Caco-2 (cell line): Measurements from ENCODE around the gene IGFBP2. TPM values are rescaled to one million over a fixed set of nuclear protein-coding genes. Genes with fewer than 3 reads are reported as not detected.

ENCODE experiments used
- BruUV-seq: library from RNA; stranded (reverse); fragments of 400-500 nt; replicated peaks from 2 replicates; lab custom pipeline; 2021; lab: Mats Ljungman, UMichigan
- CTCF ChIA-PET: fragments of 300-600 bp; sonication (Branson Sonifier 250); formaldehyde crosslinking; loops from one replicate; lab custom pipeline; 2022; ENCODE audit warnings: antibody characterized with exemption; lab: Charles Lee
- POLR2A ChIA-PET: fragments of 300-600 bp; sonication (Branson Sonifier 250); formaldehyde crosslinking; loops from one replicate; lab custom pipeline; 2022; ENCODE audit warnings: antibody characterized with exemption; lab: Charles Lee
- DNase-seq, 2 experiments: peaks; one replicate each; pipeline versions ENCODE4 v3.0.0 to v3.0.0-alpha.2; 2020 to 2022
- H3K27me3 ChIP-seq: replicated peaks from 2 replicates; pipeline ENCODE4 v1.6.0; 2011; ENCODE audit warnings: low read length; ENCODE audit not compliant: control insufficient read depth, insufficient read depth
- H3K36me3 ChIP-seq: 2 replicates; pipeline ENCODE4 v1.5.1; 2011; ENCODE audit warnings: low read length; ENCODE audit not compliant: control insufficient read depth, insufficient read depth
- H3K4me1 ChIP-seq: fragments of 250-450 bp; sonication (Bioruptor Pico); 2 replicates; pipeline ENCODE4 v1.5.1; 2020; ENCODE audit warnings: mild to moderate bottlenecking
- H3K4me3 ChIP-seq: 2 replicates; pipeline ENCODE4 v1.5.1; 2011; ENCODE audit warnings: low read depth, mild to moderate bottlenecking, control low read depth, low read length
- H3K9me3 ChIP-seq: fragments of 250-450 bp; sonication (Bioruptor Pico); 2 replicates; pipeline ENCODE4 v1.5.1; 2020; ENCODE audit warnings: mild to moderate bottlenecking, moderate library complexity
- H3K27ac Mint-ChIP-seq: one replicate; pipeline ENCODE4 v1.8.0; 2022; ENCODE audit warnings: mixed read lengths; ENCODE audit not compliant: unreplicated experiment
- H3K27me3 Mint-ChIP-seq: one replicate; pipeline ENCODE4 v1.8.0; 2022; ENCODE audit warnings: mixed read lengths; ENCODE audit not compliant: insufficient read depth, unreplicated experiment
- H3K36me3 Mint-ChIP-seq: one replicate; pipeline ENCODE4 v1.8.0; 2022; ENCODE audit warnings: mild to moderate bottlenecking, mixed read lengths; ENCODE audit not compliant: insufficient read depth, unreplicated experiment
- H3K4me1 Mint-ChIP-seq: one replicate; pipeline ENCODE4 v1.8.0; 2022; ENCODE audit warnings: low read depth, mixed read lengths; ENCODE audit not compliant: unreplicated experiment
- H3K4me3 Mint-ChIP-seq: one replicate; pipeline ENCODE4 v1.8.0; 2022; ENCODE audit warnings: mild to moderate bottlenecking, moderate library complexity, mixed read lengths; ENCODE audit not compliant: unreplicated experiment
- H3K9me3 Mint-ChIP-seq: one replicate; pipeline ENCODE4 v1.8.0; 2022; ENCODE audit warnings: mixed read lengths; ENCODE audit not compliant: unreplicated experiment
- CTCF ChIP-seq, 2 experiments: fragments of 200-600 bp in 1 of 2; IDR thresholded peaks; 1 replicate in 1 of 2; 2 replicates in 1 of 2; pipeline versions ENCODE4 v1.5.1 to v1.8.0; 2011 to 2022; ENCODE audit warnings: antibody characterized with exemption in 1 of 2, control low read depth in 1 of 2, inconsistent platforms in 1 of 2, low read depth in 1 of 2, low read length in 1 of 2, mild to moderate bottlenecking in 1 of 2, moderate library complexity in 1 of 2; ENCODE audit not compliant: insufficient read depth in 1 of 2, severe bottlenecking in 1 of 2, unreplicated experiment in 1 of 2
- intact Hi-C: fragments of 100-400 bp; cut with micrococcal nuclease; formaldehyde crosslinking; loops from one replicate; pipeline ENCODE4 v1.10.0; 2022; ENCODE audit not compliant: unreplicated experiment
- total RNA-seq: library from RNA; stranded (reverse); gene quantifications from 2 replicates; pipeline ENCODE4 v1.2.3, GENCODE V29; 2022

Gene IGFBP2
- total RNA-seq, 1 experiment from 2014 or later, result 6.6 TPM

GRCh38 chr2:216671791-216672343 lies 38.6 kb downstream of the IGFBP2 start:
- CTCF ChIA-PET, result interaction anchor here (0.5 to 0.9 kb wide), 3 partner anchors 11 to 155 kb away, joined by 3 to 4 read pairs (median 3); no protein-coding TSS in a partner anchor
- no peak overlapping the region for H3K4me3 ChIP-seq
- TF ChIP-seq CTCF (IDR thresholded peaks at IDR 0.05; ENCODE audit: insufficient read depth in 1 of 2, low read depth in 1 of 2, low read length in 1 of 2, severe bottlenecking in 1 of 2, unreplicated experiment in 1 of 2), result no peak
- H3K9me3 Mint-ChIP-seq, result no peaks in the 10 kb centered on the region
- no peaks in the 10 kb centered on the region for H3K4me1 ChIP-seq
- H3K9me3 ChIP-seq, result no peaks in the 10 kb centered on the region
- BruUV-seq, result no TSS peak
- no peak for DNase-seq
- H3K36me3 ChIP-seq, result no peaks in the 10 kb centered on the region
- H3K27ac Mint-ChIP-seq, result no peak overlapping the region
- H3K27me3 Mint-ChIP-seq, result peaks cover 45% of the 10 kb centered on the region
- POLR2A ChIA-PET, result no interaction called here
- no peaks in the 10 kb centered on the region for H3K4me1 Mint-ChIP-seq
- H3K4me3 Mint-ChIP-seq, result no peak overlapping the region
- 0 out of 2 replicates have a peak, but pooled peaks cover 2% of the 10 kb centered on the region for H3K27me3 ChIP-seq
- H3K36me3 Mint-ChIP-seq, result no peaks in the 10 kb centered on the region
- intact Hi-C loops, result no loop called here

- no peak overlapping the region for H3K4me3 ChIP-seq
- ChIA-PET POLR2A (no interaction called here), CTCF (no interaction called here)
- no peak for DNase-seq
- intact Hi-C loops, result no loop called here
- no peaks in the 10 kb centered on the region for H3K9me3 ChIP-seq
- Mint-ChIP-seq H3K27ac (no peak overlapping the region), H3K9me3 (no peaks in the 10 kb centered on the region), H3K36me3 (no peaks in the 10 kb centered on the region), H3K4me1 (no peaks in the 10 kb centered on the region), H3K4me3 (no peak overlapping the region), H3K27me3 (peaks cover 45% of the 10 kb centered on the region)
- H3K36me3 ChIP-seq, result no peaks in the 10 kb centered on the region
- no peaks in the 10 kb centered on the region for H3K4me1 ChIP-seq
- H3K27me3 ChIP-seq, result peaks cover 2% of the 10 kb centered on the region; the same call in 1 of the 2 replicates
- BruUV-seq, result no TSS peak
- no peak for TF ChIP-seq CTCF (IDR thresholded peaks at IDR 0.05; ENCODE audit: insufficient read depth in 1 of 2, low read depth in 1 of 2, low read length in 1 of 2, severe bottlenecking in 1 of 2, unreplicated experiment in 1 of 2)
Observed at GRCh38 chr2:216672466-216672865, 39.2 kb downstream of the IGFBP2 start.

GRCh38 chr2:216673021-216673420 lies 39.8 kb downstream of the IGFBP2 start:
- Mint-ChIP-seq H3K36me3 (no peaks in the 10 kb centered on the region), H3K4me3 (no peak overlapping the region), H3K9me3 (no peaks in the 10 kb centered on the region), H3K27ac (no peak overlapping the region), H3K4me1 (no peaks in the 10 kb centered on the region), H3K27me3 (peaks cover 42% of the 10 kb centered on the region)
- no peak for TF ChIP-seq CTCF (IDR thresholded peaks at IDR 0.05; ENCODE audit: insufficient read depth in 1 of 2, low read depth in 1 of 2, low read length in 1 of 2, severe bottlenecking in 1 of 2, unreplicated experiment in 1 of 2)
- DNase-seq, result no peak
- POLR2A ChIA-PET, result no interaction called here
- Histone ChIP-seq H3K9me3 (no peaks in the 10 kb centered on the region), H3K4me3 (no peak overlapping the region), H3K4me1 (no peaks in the 10 kb centered on the region), H3K27me3 (peaks cover 2% of the 10 kb centered on the region; the same call in 1 of the 2 replicates), H3K36me3 (no peaks in the 10 kb centered on the region)
- CTCF ChIA-PET, result interaction anchor here (0.5 kb wide), 1 partner anchor 10 kb away, joined by 3 read pairs; no protein-coding TSS in a partner anchor
- intact Hi-C loops, result no loop called here
- BruUV-seq, result no TSS peak
